GM12874 (cell line): Measurements from ENCODE around the gene TTC39C.

Experiments used
- TF ChIP-seq, protein P1 (sequence below): IDR thresholded peaks from 2 replicates; pipeline ENCODE4 v1.5.1; 2011; ENCODE audit warnings: low read depth, mild to moderate bottlenecking, control low read depth, low read length, moderate library complexity; ENCODE audit not compliant: insufficient read depth

Gene TTC39C

DNA sequence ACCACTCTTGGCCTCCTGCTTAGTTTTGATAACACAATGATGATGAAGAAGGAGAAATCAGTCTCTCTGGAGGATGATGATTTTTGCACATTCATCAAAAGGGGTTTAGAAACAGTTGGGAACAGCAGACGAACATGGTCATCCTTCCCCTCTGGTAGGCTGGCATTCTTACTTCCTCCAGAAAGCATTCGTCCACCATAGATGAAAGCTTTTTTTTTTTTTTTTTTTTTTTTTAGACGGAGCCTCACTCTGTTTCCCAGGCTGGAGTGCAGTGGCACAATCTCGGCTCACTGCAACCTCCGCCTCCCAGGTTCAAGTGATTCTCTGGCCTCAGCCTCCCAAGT, 43.5 kb upstream of the TTC39C start:
- TF ChIP-seq, protein P1, sequence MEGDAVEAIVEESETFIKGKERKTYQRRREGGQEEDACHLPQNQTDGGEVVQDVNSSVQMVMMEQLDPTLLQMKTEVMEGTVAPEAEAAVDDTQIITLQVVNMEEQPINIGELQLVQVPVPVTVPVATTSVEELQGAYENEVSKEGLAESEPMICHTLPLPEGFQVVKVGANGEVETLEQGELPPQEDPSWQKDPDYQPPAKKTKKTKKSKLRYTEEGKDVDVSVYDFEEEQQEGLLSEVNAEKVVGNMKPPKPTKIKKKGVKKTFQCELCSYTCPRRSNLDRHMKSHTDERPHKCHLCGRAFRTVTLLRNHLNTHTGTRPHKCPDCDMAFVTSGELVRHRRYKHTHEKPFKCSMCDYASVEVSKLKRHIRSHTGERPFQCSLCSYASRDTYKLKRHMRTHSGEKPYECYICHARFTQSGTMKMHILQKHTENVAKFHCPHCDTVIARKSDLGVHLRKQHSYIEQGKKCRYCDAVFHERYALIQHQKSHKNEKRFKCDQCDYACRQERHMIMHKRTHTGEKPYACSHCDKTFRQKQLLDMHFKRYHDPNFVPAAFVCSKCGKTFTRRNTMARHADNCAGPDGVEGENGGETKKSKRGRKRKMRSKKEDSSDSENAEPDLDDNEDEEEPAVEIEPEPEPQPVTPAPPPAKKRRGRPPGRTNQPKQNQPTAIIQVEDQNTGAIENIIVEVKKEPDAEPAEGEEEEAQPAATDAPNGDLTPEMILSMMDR = no peak

DNA sequence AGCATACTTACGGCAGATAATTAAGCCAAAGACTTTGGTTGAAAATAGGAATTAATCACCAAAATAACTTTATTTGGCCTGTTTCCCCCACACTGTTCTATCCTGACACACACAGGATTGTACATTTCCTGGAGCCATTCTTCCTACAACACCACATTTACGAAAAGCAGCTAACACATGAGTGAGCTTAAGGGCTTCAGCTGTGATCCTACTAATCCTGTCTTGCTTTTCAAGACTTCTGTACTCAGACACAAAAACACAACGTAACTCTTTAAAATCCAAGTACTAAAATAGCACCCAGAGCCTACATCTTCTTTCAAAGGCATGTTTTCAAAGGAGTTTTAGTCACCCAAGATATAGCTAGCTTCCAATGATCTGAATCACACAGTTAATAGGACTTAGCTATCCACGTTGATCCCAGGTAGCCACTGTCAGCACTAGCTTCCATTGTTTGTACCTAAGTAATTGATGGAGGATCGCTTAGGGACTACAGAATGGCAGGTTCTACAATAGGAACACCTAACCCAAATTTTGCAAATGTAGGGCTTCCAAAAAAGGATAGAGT, 42.8 kb upstream of the TTC39C start:
- TF ChIP-seq, protein P1 = no peak

DNA sequence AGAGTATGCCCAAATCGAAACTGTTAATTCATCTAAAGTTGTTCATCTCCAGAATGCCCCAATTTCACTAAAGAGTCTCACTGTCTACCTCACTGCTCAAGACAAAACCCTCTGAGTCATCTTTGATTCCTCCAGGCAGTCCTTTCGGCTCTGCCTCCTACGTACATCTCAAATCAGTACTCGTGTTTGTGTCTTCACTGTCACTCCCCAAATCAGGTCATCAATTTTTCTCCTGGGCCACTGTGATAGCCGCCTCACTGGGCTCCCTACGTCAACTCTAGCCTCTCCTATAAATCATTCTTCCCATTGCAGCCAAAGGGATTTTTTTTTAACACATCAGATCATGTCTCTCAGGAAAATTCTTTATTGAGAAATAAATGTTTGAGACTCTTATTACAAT, 42.1 kb upstream of the TTC39C start:
- TF ChIP-seq, protein P1 = no peak

DNA sequence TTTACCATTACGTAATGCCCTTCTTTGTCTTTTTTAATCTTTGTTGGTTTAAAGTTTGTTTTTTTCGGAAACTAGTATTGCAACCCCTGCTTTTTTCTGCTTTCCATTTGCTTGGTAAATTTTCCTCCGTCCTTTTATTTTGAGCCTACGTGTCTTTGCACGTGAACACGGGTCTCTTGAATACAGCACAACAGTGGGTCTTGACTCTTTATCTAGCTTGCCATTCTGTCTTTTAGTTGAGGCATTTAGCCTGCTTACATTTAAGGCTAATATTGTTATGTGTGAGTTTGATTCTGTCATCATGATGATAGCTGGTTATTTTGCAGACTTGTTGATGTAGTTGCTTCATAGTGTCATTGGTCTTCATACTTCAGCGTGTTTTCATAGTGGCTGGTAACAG, 37.5 kb upstream of the TTC39C start:
- TF ChIP-seq, protein P1 = no peak

DNA sequence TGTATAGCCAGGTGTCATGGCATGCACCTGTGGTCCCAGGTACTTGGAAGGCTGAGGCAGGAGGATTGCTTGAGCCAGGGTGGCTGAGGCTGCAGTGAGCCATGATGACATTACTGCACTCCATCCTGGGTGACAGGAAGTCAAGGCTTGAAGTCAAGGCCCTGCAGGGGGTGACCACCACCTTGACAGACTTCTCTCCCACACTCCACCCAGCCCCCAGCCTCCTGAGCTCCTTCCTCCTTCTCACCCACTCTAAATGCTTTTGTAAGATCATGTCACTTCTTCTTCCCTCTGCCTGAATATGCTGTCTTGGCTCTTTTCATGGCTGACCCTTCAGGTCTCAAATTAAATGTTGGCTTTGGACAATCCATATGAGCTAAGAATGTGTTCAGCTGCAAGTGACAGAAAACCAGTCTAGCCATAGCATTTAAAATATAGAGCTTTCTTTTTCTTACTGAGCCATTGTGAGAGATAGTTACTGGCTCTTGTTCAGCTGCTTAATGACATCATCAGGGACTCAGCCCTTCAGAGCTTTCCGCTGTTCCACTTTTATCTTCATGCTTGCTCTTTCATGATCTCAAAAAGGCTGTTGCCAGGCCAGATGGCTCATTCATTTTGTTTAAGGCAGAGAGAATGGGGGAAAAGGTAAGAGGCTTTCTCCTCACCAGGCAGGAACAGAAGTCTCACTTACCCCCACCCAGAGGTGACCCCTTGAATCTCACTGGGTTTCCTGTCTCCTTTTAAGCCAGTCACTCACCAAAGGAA, 36.7 kb upstream of the TTC39C start:
- TF ChIP-seq, protein P1 = no peak

DNA sequence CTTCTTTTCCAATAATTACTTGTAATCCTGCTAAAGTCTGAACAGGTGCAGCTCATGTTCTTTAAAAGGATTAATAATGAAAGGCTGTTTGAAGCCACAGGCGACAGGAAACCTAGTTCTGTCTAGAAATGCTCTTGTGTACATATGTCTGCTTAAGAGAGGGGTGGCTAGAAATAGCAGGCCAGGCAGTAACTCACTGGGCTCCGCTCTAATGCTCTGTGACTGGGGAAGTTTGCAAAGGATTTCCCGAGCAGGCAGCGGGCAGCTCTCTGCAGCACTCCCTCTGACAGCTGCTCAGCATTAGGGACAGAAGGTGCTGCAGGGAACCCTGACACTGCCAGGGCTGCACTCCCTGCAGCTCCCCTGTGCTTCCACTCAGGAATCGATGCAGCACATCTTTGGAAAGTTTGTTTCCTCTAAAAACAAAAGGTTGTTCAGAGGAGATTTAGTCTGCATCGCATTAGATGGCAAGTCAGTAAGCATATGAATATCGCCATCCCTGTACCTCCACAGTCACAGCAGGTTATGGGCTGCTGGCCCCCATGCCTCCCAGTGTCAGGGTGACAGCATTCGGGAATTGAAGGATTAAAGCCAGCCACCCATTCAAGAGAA, 33.1 kb upstream of the TTC39C start:
- TF ChIP-seq, protein P1 = no peak

DNA sequence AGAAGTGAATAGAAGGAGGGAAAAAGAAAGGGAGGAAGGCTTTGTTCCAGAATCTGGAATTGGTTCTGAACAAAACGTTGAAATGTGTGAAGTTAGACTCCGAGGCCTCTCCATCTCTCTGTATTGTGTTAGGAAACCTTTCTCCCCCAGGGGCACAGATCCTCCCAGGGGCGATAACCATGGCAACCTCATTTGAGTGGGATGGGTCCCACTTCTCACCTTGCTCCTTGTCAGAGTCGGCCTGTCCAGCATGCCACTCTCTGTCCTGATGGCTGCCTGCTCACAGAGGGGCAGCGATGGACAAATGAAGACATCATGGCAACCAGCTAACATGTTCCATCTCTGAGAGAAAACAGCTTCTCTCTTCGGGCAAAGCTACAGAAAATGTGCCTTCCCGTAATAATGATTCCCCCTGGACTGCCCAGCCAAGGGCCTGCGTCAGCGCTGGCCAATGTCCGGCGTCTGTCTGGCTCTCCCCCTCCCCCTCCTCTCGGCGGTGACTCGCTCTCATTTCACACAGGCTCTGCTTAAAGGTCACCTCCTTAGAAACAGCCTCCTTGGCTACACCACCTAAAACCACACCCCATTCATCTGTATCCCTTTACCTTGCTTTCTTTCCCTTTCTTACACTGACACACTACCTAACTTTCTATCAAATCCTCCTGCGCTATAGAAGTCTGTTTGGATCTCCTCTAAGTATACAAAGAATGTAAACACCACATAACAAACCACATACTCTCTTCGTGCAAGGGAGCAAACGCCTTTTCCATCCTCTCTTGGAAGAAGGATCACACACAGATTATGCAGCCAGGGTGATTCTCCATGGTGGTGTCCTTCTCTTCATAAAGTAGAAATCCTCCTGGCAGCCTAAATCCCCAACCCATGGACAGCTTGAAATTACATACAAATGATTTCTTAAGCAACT, 32.1 kb upstream of the TTC39C start:
- TF ChIP-seq, protein P1 = no peak
